Stimulated activated CD8-positive, alpha-beta memory T cell treated with anti-CD3 and anti-CD28 coated beads, Interleukin-7, amount 100 ng/mL, for 4 hours (primary cell): ENCODE results near the gene NLRP6.
"Not testable (repeated sequence)": the region's sequence is repeated elsewhere in the genome, so short reads cannot be mapped to it uniquely, and the experiment has no call there.

Source experiments
- DNase-seq, 2 donors: peaks; one replicate each; pipeline ENCODE4 v3.0.0-alpha.2; 2020; ENCODE audit warnings: low read depth in 2 of 2

The NLRP6 gene

GRCh38 chr11:278001-278951, at the start of gene NLRP6:
Gene NLRP6 (plus strand): TSS chr11:278407. CDS start chr11:278570, 163 bp downstream.
- DNase-seq: no peak

GRCh38 chr11:230431-230830, 47.8 kb upstream of the NLRP6 start:
- DNase-seq: no peak

- DNase-seq: no peak
Observed at GRCh38 chr11:232783-233565, 45.2 kb upstream of the NLRP6 start.

GRCh38 chr11:235180-235579, 43.0 kb upstream of the NLRP6 start:
- no peak for DNase-seq

- DNase-seq: peak; percentile 60 to 71
Observed at GRCh38 chr11:235609-235996, 42.6 kb upstream of the NLRP6 start.

- peak; percentile 71 to 76 for DNase-seq
Observed at GRCh38 chr11:235997-236773, 42.0 kb upstream of the NLRP6 start, which contains the start of gene SIRT3. Gene SIRT3 (minus strand): TSS chr11:236342. CDS start chr11:236328, 14 bp downstream.

- peak; percentile 66 to 88 for DNase-seq
Observed at GRCh38 chr11:236774-237767, 41.1 kb upstream of the NLRP6 start, which contains the start of gene PSMD13. Gene PSMD13 (plus strand): TSS chr11:236976. CDS start chr11:237050, 74 bp downstream.

GRCh38 chr11:238346-238745, 39.9 kb upstream of the NLRP6 start:
- not testable (repeated sequence) for DNase-seq

GRCh38 chr11:240315-240714, 37.9 kb upstream of the NLRP6 start:
- no peak for DNase-seq

- DNase-seq: no peak
Observed at GRCh38 chr11:241634-242033, 36.6 kb upstream of the NLRP6 start.

GRCh38 chr11:244376-244775, 33.8 kb upstream of the NLRP6 start:
- no peak for DNase-seq

- DNase-seq: no peak
Observed at GRCh38 chr11:249062-249461, 29.1 kb upstream of the NLRP6 start.

- no peak for DNase-seq
Observed at GRCh38 chr11:250274-250673, 27.9 kb upstream of the NLRP6 start.

- DNase-seq: peak; percentile 62 to 71
Observed at GRCh38 chr11:250740-251299, 27.4 kb upstream of the NLRP6 start.

GRCh38 chr11:251550-251949, 26.7 kb upstream of the NLRP6 start:
- no peak for DNase-seq

- DNase-seq: no peak
Observed at GRCh38 chr11:252666-253065, 25.5 kb upstream of the NLRP6 start.

GRCh38 chr11:253160-253885, 24.9 kb upstream of the NLRP6 start:
- DNase-seq: no peak

- DNase-seq: no peak
Observed at GRCh38 chr11:253886-254270, 24.3 kb upstream of the NLRP6 start.

- DNase-seq: no peak
Observed at GRCh38 chr11:255176-255575, 23.0 kb upstream of the NLRP6 start.
